Thymus (tissue), 14 donors: Measurements from ENCODE around the gene TMEM234. TPM values are rescaled to one million over a fixed set of nuclear protein-coding genes. Genes with fewer than 3 reads are reported as not detected.
"Not testable (repeated sequence)": the region's sequence is repeated elsewhere in the genome, so short reads cannot be mapped to it uniquely, and the experiment has no call there.

Experiments
- DNase-seq, 9 donors: peaks; one replicate each; pipeline ENCODE4 v3.0.0-alpha.2; 2013; ENCODE audit warnings: low spot score in 9 of 9, low read depth in 6 of 9, missing footprints in 1 of 9
- H3K27ac ChIP-seq, 2 donors: one replicate each; pipeline ENCODE4 v1.5.1; 2013; ENCODE audit warnings: control low read depth in 1 of 2, low read depth in 1 of 2, low read length in 1 of 2, mild to moderate bottlenecking in 1 of 2, moderate library complexity in 1 of 2
- H3K27me3 ChIP-seq, 2 donors: one replicate each; pipeline ENCODE4 v1.5.1; 2013; ENCODE audit warnings: low read length in 1 of 2; ENCODE audit not compliant: control insufficient read depth in 2 of 2, insufficient read depth in 1 of 2
- H3K36me3 ChIP-seq, 2 donors: one replicate each; pipeline ENCODE4 v1.5.1; 2013; ENCODE audit warnings: low read length in 1 of 2, mild to moderate bottlenecking in 1 of 2, moderate library complexity in 1 of 2; ENCODE audit not compliant: control insufficient read depth in 2 of 2, insufficient read depth in 2 of 2
- H3K4me1 ChIP-seq, 2 donors: one replicate each; pipeline ENCODE4 v1.5.1; 2013; ENCODE audit warnings: low read length in 2 of 2; ENCODE audit not compliant: control insufficient read depth in 2 of 2, insufficient read depth in 2 of 2
- H3K4me3 ChIP-seq, 2 donors: one replicate each; pipeline ENCODE4 v1.5.1; 2013; ENCODE audit warnings: low read length in 2 of 2, control low read depth in 1 of 2, mild to moderate bottlenecking in 1 of 2
- H3K9me3 ChIP-seq, 2 donors: one replicate each; pipeline ENCODE4 v1.5.1; 2013; ENCODE audit warnings: low read length in 1 of 2, mild to moderate bottlenecking in 1 of 2; ENCODE audit not compliant: control insufficient read depth in 2 of 2, insufficient read depth in 1 of 2
- WGBS: extraction: QIAGEN DNeasy Blood & Tissue Kit; methylation state at CpG from one replicate; pipeline ENCODE4 v1.1.7; 2013; 5-methylcytosine and 5-hydroxymethylcytosine counted together
- long read RNA-seq, 10 donors: transcript quantifications; one replicate each; lab custom pipeline, GENCODE V29; 2026
- polyA plus RNA-seq: library from polyadenylated mRNA; stranded (reverse); fragments of 200-250 nt; gene quantifications from one replicate; pipeline ENCODE4 v1.2.3, GENCODE V29; 2013
- total RNA-seq: library from RNA; stranded (reverse); fragments of 120-200 nt; gene quantifications from one replicate; pipeline ENCODE4 v1.2.4, GENCODE V29; 2013
- donor health status: healthy.

The TMEM234 gene
- total RNA-seq (8.5 TPM), polyA plus RNA-seq (15.4 TPM)
- long read RNA-seq, donor 1 = 0 reads
- long read RNA-seq, donor 2, partial matches to known transcripts = 0 of 5 reads
- long read RNA-seq, donor 2, other reads (novel, unspliced or antisense) = 0 of 5 reads
- long read RNA-seq, donor 3, transcript TMEM234-201 (5 exons, 1,082 nt) = major isoform, 7 of 10 reads
- long read RNA-seq, donor 3, partial matches to known transcripts = 0 of 10 reads
- long read RNA-seq, donor 3, other reads (novel, unspliced or antisense) = 0 of 10 reads
- long read RNA-seq, donor 4, partial matches to known transcripts = 0 of 3 reads
- long read RNA-seq, donor 4, other reads (novel, unspliced or antisense) = 0 of 3 reads
- long read RNA-seq, donor 5, partial matches to known transcripts = 0 of 6 reads
- long read RNA-seq, donor 5, other reads (novel, unspliced or antisense) = 0 of 6 reads
- long read RNA-seq, donor 6, partial matches to known transcripts = 70 of 136 reads
- long read RNA-seq, donor 6, other reads (novel, unspliced or antisense) = 62 of 136 reads
- long read RNA-seq, donor 7, partial matches to known transcripts = 0 of 5 reads
- long read RNA-seq, donor 7, other reads (novel, unspliced or antisense) = 0 of 5 reads
- long read RNA-seq, donor 8, partial matches to known transcripts = 0 of 1 reads
- long read RNA-seq, donor 8, other reads (novel, unspliced or antisense) = 0 of 1 reads
- long read RNA-seq, donor 9, partial matches to known transcripts = 0 of 2 reads
- long read RNA-seq, donor 9, other reads (novel, unspliced or antisense) = 0 of 2 reads
- long read RNA-seq, donor 10, partial matches to known transcripts = 0 of 3 reads
- long read RNA-seq, donor 10, other reads (novel, unspliced or antisense) = 0 of 3 reads

DNA sequence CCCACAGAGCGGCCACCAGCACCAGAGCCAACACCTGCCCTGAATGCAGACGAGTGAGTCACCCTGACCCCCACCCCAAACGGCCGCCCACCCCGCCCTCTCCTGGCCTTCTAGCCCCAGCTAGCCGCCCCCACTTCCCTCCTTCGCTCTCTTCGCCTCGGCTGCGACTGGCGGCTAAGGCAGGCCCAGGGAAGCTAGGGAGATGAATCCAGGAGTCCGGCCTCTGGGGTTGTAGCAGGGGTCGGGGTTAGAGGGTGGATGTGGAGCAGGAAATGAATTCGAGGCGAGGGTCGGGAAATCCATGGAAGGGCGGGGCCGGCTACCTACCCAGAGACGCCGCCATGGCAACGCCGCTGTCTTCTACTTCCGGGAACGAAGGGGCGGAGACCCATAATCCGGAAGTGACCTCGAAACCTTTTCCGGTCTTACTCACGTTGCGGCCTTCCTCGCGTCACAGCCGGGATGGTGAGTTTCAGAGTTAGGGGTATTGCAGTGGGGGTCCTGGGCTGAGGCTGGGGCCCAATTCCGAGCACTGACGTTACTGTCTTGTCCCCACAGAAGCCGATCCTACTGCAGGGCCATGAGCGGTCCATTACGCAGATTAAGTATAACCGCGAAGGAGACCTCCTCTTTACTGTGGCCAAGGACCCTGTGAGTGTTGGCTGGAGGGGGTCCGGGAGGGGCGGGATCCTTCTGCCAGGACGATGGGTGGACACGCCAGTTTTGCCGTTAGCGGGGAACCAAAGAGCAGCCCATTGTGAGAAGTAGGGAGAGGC lies at the start of gene TMEM234, which contains the start of gene EIF3I:
Gene TMEM234 (minus strand): TSS at position 374 of the 776 bp plus-strand sequence. CDS start 31 bp downstream, at position 343.
Gene EIF3I (plus strand): TSS at position 428 of the 776 bp plus-strand sequence. CDS start 35 bp downstream, at position 463.
- Histone ChIP-seq H3K4me1 (peaks cover 9 to 26% of the 10 kb centered on the region in 2 donors), H3K4me3 (peak within 1 kb of the TSS; percentile 78 to 93), H3K27me3 (no peaks in the 10 kb centered on the region), H3K36me3 (peaks cover 23 to 34% of the 10 kb centered on the region in 2 donors), H3K9me3 (no peaks in the 10 kb centered on the region), H3K27ac (peak within 1 kb of the TSS; percentile 55 to 86)
- peak; percentile 77 to 95 (median 88) for DNase-seq
- under 1% methylated on average over 46 of the region's 46 CpGs for WGBS

DNA sequence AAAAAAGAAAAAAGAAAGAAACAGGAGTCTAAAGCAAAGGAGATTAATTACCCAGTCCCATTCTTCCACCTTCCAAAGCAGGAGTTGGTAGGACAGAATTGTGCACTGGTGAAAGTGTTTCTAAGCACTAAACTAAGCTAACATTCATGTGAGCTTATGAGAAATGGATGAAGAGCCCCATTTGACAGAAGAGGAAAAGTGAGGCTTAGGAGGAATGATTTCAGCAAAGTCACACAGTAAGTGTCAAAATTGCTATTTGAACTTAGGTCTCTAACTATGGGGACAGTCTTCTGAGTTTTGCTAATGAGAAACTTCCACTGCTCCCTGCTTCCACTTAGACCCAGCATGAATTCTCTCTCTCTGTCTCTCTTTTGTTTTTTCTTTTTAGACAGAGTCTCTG lies 47.6 kb upstream of the TMEM234 start:
- Histone ChIP-seq H3K4me1 (peaks cover 27 to 64% of the 10 kb centered on the region in 2 donors), H3K4me3 (no peak overlapping the region), H3K36me3 (peaks cover 8 to 22% of the 10 kb centered on the region in 2 donors), H3K27ac (peak overlapping the region in 1 of 2 donors; percentile 13), H3K9me3 (no peaks in the 10 kb centered on the region), H3K27me3 (no peaks in the 10 kb centered on the region)
- no peak for DNase-seq

DNA sequence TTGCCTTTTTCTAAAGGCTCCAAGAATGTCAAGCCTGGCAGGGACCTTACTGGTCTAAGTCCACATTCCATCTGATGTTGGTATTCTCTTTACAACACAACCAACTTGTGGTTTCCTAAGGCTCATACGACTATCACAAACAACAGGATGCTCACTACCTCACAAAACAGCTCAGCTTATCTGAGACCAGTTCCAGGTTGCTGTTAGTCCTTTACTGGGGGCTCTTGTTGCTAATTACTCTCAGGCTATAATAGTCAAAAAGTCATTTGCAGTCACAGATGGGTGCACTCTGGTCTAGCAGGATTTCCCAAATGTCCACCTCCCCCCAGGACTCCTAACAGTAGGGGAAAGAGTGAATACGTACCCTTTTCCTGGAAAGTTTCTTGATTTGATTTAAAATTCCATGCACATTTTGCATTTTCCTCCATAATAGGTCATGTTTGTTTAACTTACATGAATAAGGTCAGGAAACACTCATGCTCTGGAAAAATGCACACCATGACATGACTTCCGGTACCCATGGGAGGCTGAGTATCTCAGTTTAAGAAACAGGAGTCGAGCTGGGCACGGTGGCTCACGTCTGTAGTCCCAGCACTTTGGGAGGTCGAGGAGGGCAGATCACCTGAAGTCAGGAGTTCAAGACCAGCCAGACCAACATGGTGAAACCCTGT lies 44.9 kb upstream of the TMEM234 start:
- Histone ChIP-seq H3K4me1 (peaks cover 9 to 55% of the 10 kb centered on the region in 2 donors), H3K4me3 (no peak overlapping the region), H3K27me3 (no peaks in the 10 kb centered on the region), H3K27ac (peak overlapping the region; percentile 49 to 80), H3K9me3 (no peaks in the 10 kb centered on the region), H3K36me3 (peaks cover 6 to 28% of the 10 kb centered on the region in 2 donors)
- peak in 2 of 9 donors; percentile 46 to 69 for DNase-seq
- 81% methylated on average over 7 of the region's 7 CpGs for WGBS

DNA sequence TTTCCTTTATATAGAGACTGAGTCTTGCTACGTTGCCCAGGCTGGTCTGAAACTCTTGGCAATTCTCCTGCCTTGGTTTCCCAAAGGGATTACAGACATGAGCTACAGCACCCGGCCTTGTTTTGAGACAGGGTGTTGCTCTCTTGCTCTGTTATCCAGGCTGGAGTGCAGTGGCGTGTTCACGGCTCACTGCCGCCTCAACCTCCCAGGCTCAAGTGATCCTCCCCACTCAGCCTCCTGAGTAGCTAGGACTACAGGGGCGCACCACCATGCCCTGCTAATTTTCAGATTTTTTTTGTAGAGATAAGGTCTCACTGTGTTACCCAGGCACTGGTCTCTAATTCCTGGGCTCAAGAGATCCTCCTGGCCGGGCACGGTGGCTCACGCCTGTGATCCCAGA lies 43.7 kb upstream of the TMEM234 start:
- H3K27ac ChIP-seq = peak overlapping the region; percentile 42 to 60
- no peaks in the 10 kb centered on the region for H3K9me3 ChIP-seq
- no peak overlapping the region for H3K4me3 ChIP-seq
- 98% methylated on average over 9 of the region's 9 CpGs for WGBS
- H3K27me3 ChIP-seq = no peaks in the 10 kb centered on the region
- peaks cover 9 to 43% of the 10 kb centered on the region in 2 donors for H3K4me1 ChIP-seq
- DNase-seq = no peak
- H3K36me3 ChIP-seq = peaks cover 10 to 26% of the 10 kb centered on the region in 2 donors

DNA sequence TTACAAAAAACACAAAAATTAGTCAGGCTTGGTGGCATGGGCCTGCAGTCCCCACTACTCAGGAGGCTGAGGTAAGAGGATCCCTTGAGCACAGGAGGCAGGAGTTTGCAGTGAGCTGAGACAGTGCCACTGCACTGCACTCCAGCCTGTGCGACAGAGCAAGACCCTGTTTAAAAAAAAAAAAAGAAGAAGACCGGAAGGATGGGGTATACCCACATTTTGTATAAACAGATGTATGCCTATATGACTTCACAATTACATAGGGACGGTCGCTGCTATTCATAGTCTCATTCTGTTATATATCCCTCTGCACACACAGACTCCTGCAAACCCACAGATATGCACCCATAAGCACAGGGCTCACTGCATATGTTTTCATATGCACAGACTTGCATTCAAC lies 41.6 kb upstream of the TMEM234 start:
- Histone ChIP-seq H3K36me3 (peaks cover 14 to 32% of the 10 kb centered on the region in 2 donors), H3K4me1 (peaks cover 9 to 42% of the 10 kb centered on the region in 2 donors), H3K9me3 (no peaks in the 10 kb centered on the region), H3K4me3 (no peak overlapping the region), H3K27me3 (no peaks in the 10 kb centered on the region), H3K27ac (peak overlapping the region; percentile 25 to 64)
- DNase-seq = peak in 1 of 9 donors; percentile 66
- 62% methylated on average over 4 of the region's 4 CpGs for WGBS

DNA sequence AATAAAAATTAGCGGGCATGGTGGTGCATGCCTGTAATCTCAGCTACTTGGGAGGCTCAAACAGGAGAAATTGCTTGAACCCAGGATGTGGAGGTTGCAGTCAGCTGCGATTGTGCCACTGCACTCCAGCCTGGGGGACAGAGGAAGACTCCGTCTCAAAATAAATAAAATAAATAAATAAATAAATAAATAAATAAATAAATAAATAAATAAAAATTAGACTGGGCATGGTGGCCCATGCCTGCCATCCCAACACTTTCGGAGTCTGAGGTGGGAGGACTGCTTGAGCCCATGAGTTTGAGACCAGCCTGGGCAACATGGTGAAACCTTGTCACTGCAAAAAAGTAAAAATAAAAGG lies 41.1 kb upstream of the TMEM234 start:
- WGBS = 97% methylated on average over 4 of the region's 4 CpGs
- H3K27me3 ChIP-seq, H3K4me3 ChIP-seq, DNase-seq, H3K9me3 ChIP-seq: not testable (repeated sequence)
- peak overlapping the region; percentile 25 to 64 for H3K27ac ChIP-seq
- peaks cover 14 to 33% of the 10 kb centered on the region in 2 donors for H3K36me3 ChIP-seq
- H3K4me1 ChIP-seq = peaks cover 9 to 43% of the 10 kb centered on the region in 2 donors

DNA sequence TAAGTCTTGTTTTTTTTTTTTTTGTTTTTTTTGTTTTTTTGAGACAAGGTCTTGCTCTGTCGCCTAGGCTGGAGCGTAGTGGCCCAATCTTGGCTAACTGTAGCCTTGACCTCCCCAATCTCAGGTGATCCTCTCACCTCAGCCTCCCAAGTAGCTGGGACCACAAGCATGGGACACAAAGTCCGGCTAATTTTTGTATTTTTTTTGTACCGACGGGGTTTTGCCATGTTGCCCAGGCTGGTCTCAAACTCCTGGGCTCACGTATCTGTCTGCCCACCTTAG lies 35.0 kb upstream of the TMEM234 start:
- H3K4me3 ChIP-seq = no peak overlapping the region

DNA sequence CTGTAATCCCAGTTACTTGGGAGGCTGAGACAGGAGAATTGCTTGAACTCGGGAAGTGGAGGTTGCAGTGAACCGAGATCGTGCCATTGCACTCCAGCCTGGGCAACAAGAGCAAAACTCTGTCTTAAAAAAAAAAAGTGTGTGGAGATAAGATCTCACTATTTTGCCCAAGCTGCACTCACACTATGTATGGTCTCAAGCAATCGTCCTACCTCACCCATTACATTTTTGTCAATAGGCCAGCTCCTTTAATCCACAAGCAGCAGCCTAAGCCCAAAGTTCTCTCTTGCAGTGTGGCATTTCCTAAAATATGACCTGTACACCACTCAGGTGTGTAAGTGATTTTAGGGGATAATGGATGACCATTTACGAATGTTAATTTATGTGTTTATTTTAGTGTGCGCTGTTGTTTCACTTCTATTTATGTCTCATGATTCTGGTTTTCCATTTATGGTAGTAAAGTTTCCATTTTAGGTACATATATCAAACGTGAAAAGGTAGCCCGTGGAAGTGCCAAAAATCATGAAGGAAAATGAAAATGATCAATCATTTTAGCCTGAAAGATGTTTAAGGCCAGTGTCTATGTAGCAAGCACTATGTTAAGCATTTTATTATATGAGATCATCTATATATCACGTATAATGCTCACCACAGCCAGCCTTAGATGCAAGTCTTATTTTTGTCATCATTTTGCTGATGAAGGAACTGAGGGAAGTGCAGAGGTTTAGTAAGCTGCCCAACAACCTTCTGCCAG lies 34.5 kb upstream of the TMEM234 start:
- H3K27me3 ChIP-seq = no peaks in the 10 kb centered on the region
- DNase-seq = no peak
- H3K4me3 ChIP-seq = no peak overlapping the region
- WGBS = 82% methylated on average over 9 of the region's 9 CpGs
- H3K4me1 ChIP-seq = peaks cover 30 to 63% of the 10 kb centered on the region in 2 donors
- H3K36me3 ChIP-seq = peaks cover 12 to 46% of the 10 kb centered on the region in 2 donors
- no peak overlapping the region for H3K27ac ChIP-seq
- H3K9me3 ChIP-seq = no peaks in the 10 kb centered on the region

More for the DNA sequence above, 35.0 kb upstream of the TMEM234 start:
- H3K9me3 ChIP-seq = no peaks in the 10 kb centered on the region
- H3K27me3 ChIP-seq = no peaks in the 10 kb centered on the region
- peaks cover 30 to 58% of the 10 kb centered on the region in 2 donors for H3K4me1 ChIP-seq
- H3K27ac ChIP-seq = no peak overlapping the region
- peaks cover 12 to 47% of the 10 kb centered on the region in 2 donors for H3K36me3 ChIP-seq
- WGBS = 96% methylated on average over 6 of the region's 6 CpGs
- no peak for DNase-seq
